Activated CD8-positive, alpha-beta memory T cell treated with anti-CD3 and anti-CD28 coated beads for 24 hours (primary cell): ENCODE results near the gene RARB.

Experiments
- DNase-seq: peaks from one replicate; pipeline ENCODE4 v3.0.0-alpha.2; 2020

Gene RARB

GRCh38 chr3:25473246-25473645, 45.2 kb downstream of the RARB start:
- no peak for DNase-seq

GRCh38 chr3:25474052-25474451, 46.0 kb downstream of the RARB start:
- DNase-seq = no peak

GRCh38 chr3:25476639-25477038, 48.6 kb downstream of the RARB start:
- no peak for DNase-seq

- no peak for DNase-seq
Observed at GRCh38 chr3:25478211-25478757, 50.2 kb downstream of the RARB start.

- DNase-seq = no peak
Observed at GRCh38 chr3:25478964-25479726, 51.1 kb downstream of the RARB start.

GRCh38 chr3:25479727-25480010, 51.6 kb downstream of the RARB start:
- no peak for DNase-seq

- DNase-seq = no peak
Observed at GRCh38 chr3:25480811-25481210, 52.7 kb downstream of the RARB start.

GRCh38 chr3:25481386-25481785, 53.3 kb downstream of the RARB start:
- DNase-seq = no peak

GRCh38 chr3:25483456-25483855, 55.4 kb downstream of the RARB start:
- DNase-seq = no peak

- DNase-seq = no peak
Observed at GRCh38 chr3:25485673-25486072, 57.6 kb downstream of the RARB start.

GRCh38 chr3:25486932-25487331, 58.9 kb downstream of the RARB start:
- no peak for DNase-seq

GRCh38 chr3:25489858-25490593, 62.0 kb downstream of the RARB start:
- DNase-seq = no peak

GRCh38 chr3:25493246-25493645, 65.2 kb downstream of the RARB start:
- DNase-seq = no peak

- DNase-seq = no peak
Observed at GRCh38 chr3:25493786-25494185, 65.7 kb downstream of the RARB start.

- DNase-seq = no peak
Observed at GRCh38 chr3:25495304-25495703, 67.2 kb downstream of the RARB start.

- no peak for DNase-seq
Observed at GRCh38 chr3:25495726-25496253, 67.7 kb downstream of the RARB start.

GRCh38 chr3:25497096-25497495, 69.0 kb downstream of the RARB start:
- DNase-seq = no peak

GRCh38 chr3:25500706-25501210, 72.7 kb downstream of the RARB start:
- DNase-seq = no peak

- DNase-seq = no peak
Observed at GRCh38 chr3:25502233-25502632, 74.2 kb downstream of the RARB start.

GRCh38 chr3:25503898-25504301, 75.8 kb downstream of the RARB start:
- DNase-seq = no peak

GRCh38 chr3:25505581-25505980, 77.5 kb downstream of the RARB start:
- no peak for DNase-seq

GRCh38 chr3:25507811-25508210, 79.7 kb downstream of the RARB start:
- no peak for DNase-seq

GRCh38 chr3:25508433-25508832, 80.4 kb downstream of the RARB start:
- DNase-seq = no peak

- DNase-seq = no peak
Observed at GRCh38 chr3:25508901-25509300, 80.8 kb downstream of the RARB start.
